ENCODE measurements around the gene ZCCHC14. TPM values are rescaled to one million over a fixed set of nuclear protein-coding genes. Genes with fewer than 3 reads are reported as not detected.
"Not testable (repeated sequence)": the region's sequence is repeated elsewhere in the genome, so short reads cannot be mapped to it uniquely, and the experiment has no call there.

Gene ZCCHC14
- total and polyA plus RNA-seq, 5 donors from 2014 or later, result 1.6 to 33.7 (median 2.1) TPM

- no peak for DNase-seq
- Histone ChIP-seq H3K9me3 (ENCODE audit: control insufficient read depth in 2 of 2, low read length in 2 of 2) (peaks cover 3 to 20% of the 10 kb centered on the region in 2 experiments), H3K36me3 (ENCODE audit: control insufficient read depth, insufficient read depth, low read length) (no peaks in the 10 kb centered on the region), H3K4me1 (ENCODE audit: control insufficient read depth, insufficient read depth, low read length, poor library complexity, severe bottlenecking) (no peaks in the 10 kb centered on the region), H3K27ac (ENCODE audit: insufficient read depth, low read length, poor library complexity, severe bottlenecking) (no peak overlapping the region), H3K4me3 (ENCODE audit: low read depth, low read length) (no peak overlapping the region), H3K27me3 (ENCODE audit: control insufficient read depth, insufficient read depth, low read length) (peaks cover 2% of the 10 kb centered on the region)
- no peaks in the 10 kb centered on the region for H3K4me1 Mint-ChIP-seq
- no peak for ATAC-seq (ENCODE audit: low read depth in 2 of 2)
- H3K27ac Mint-ChIP-seq, result no peak overlapping the region
- peaks cover 18% of the 10 kb centered on the region for H3K27me3 Mint-ChIP-seq
- H3K36me3 Mint-ChIP-seq, result peaks cover 4% of the 10 kb centered on the region
- H3K4me3 Mint-ChIP-seq, result no peak overlapping the region
- H3K9me3 Mint-ChIP-seq, result peaks cover 0 to 34% (median 9%) of the 10 kb centered on the region in 7 donors
Measured at GRCh38 chr16:87531418-87531817, 38.6 kb upstream of the ZCCHC14 start.

GRCh38 chr16:87528690-87529579 is 36.1 kb upstream of the ZCCHC14 start:
- ATAC-seq (ENCODE audit: low read depth in 2 of 2), result no peak
- Mint-ChIP-seq H3K27me3 (peaks cover 19% of the 10 kb centered on the region), H3K9me3 (peaks cover 0 to 31% (median 8%) of the 10 kb centered on the region in 7 donors)

GRCh38 chr16:87527055-87527724 is 34.4 kb upstream of the ZCCHC14 start:
- H3K4me1 Mint-ChIP-seq, result no peaks in the 10 kb centered on the region

More at GRCh38 chr16:87528690-87529579, 36.1 kb upstream of the ZCCHC14 start:
- Mint-ChIP-seq H3K27ac (no peak overlapping the region), H3K4me3 (no peak overlapping the region), H3K4me1 (no peaks in the 10 kb centered on the region), H3K36me3 (peaks cover 4% of the 10 kb centered on the region)
- Histone ChIP-seq H3K9me3 (ENCODE audit: control insufficient read depth in 2 of 2, low read length in 2 of 2) (peaks cover 3 to 20% of the 10 kb centered on the region in 2 experiments), H3K27ac (ENCODE audit: insufficient read depth, low read length, poor library complexity, severe bottlenecking) (no peak overlapping the region), H3K4me3 (ENCODE audit: low read depth, low read length) (no peak overlapping the region), H3K4me1 (ENCODE audit: control insufficient read depth, insufficient read depth, low read length, poor library complexity, severe bottlenecking) (no peaks in the 10 kb centered on the region), H3K36me3 (ENCODE audit: control insufficient read depth, insufficient read depth, low read length) (no peaks in the 10 kb centered on the region), H3K27me3 (ENCODE audit: control insufficient read depth, insufficient read depth, low read length) (no peaks in the 10 kb centered on the region)
- DNase-seq, result no peak

GRCh38 chr16:87526238-87526947 is 33.6 kb upstream of the ZCCHC14 start:
- ATAC-seq (ENCODE audit: low read depth in 2 of 2) (no peak), DNase-seq (no peak)
- Histone ChIP-seq H3K36me3 (ENCODE audit: control insufficient read depth, insufficient read depth, low read length) (no peaks in the 10 kb centered on the region), H3K27me3 (ENCODE audit: control insufficient read depth, insufficient read depth, low read length) (no peaks in the 10 kb centered on the region), H3K4me1 (ENCODE audit: control insufficient read depth, insufficient read depth, low read length, poor library complexity, severe bottlenecking) (no peaks in the 10 kb centered on the region), H3K27ac (ENCODE audit: insufficient read depth, low read length, poor library complexity, severe bottlenecking) (no peak overlapping the region), H3K4me3 (ENCODE audit: low read depth, low read length) (no peak overlapping the region), H3K9me3 (ENCODE audit: control insufficient read depth in 2 of 2, low read length in 2 of 2) (peaks cover 0 to 8% of the 10 kb centered on the region in 2 experiments)
- no peak overlapping the region for H3K27ac Mint-ChIP-seq
- no peaks in the 10 kb centered on the region for H3K4me1 Mint-ChIP-seq
- H3K4me3 Mint-ChIP-seq, result no peak overlapping the region
- H3K9me3 Mint-ChIP-seq, result peaks cover 0 to 15% (median 7%) of the 10 kb centered on the region in 7 donors
- H3K27me3 Mint-ChIP-seq, result peaks cover 20% of the 10 kb centered on the region
- H3K36me3 Mint-ChIP-seq, result peaks cover 4% of the 10 kb centered on the region

More at GRCh38 chr16:87527055-87527724, 34.4 kb upstream of the ZCCHC14 start:
- Mint-ChIP-seq H3K27me3 (peaks cover 14% of the 10 kb centered on the region), H3K9me3 (peaks cover 0 to 20% (median 7%) of the 10 kb centered on the region in 7 donors), H3K27ac (no peak overlapping the region), H3K36me3 (peaks cover 4% of the 10 kb centered on the region), H3K4me3 (no peak overlapping the region)
- H3K4me3 ChIP-seq (ENCODE audit: low read depth, low read length), result no peak overlapping the region
- no peak overlapping the region for H3K27ac ChIP-seq (ENCODE audit: insufficient read depth, low read length, poor library complexity, severe bottlenecking)
- ATAC-seq (ENCODE audit: low read depth in 2 of 2) (no peak), DNase-seq (no peak)
- peaks cover 3 to 8% of the 10 kb centered on the region in 2 experiments for H3K9me3 ChIP-seq (ENCODE audit: control insufficient read depth in 2 of 2, low read length in 2 of 2)
- no peaks in the 10 kb centered on the region for H3K4me1 ChIP-seq (ENCODE audit: control insufficient read depth, insufficient read depth, low read length, poor library complexity, severe bottlenecking)
- no peaks in the 10 kb centered on the region for H3K27me3 ChIP-seq (ENCODE audit: control insufficient read depth, insufficient read depth, low read length)
- no peaks in the 10 kb centered on the region for H3K36me3 ChIP-seq (ENCODE audit: control insufficient read depth, insufficient read depth, low read length)

- H3K4me1 Mint-ChIP-seq, result no peaks in the 10 kb centered on the region
- ATAC-seq (ENCODE audit: low read depth in 2 of 2) (no peak), DNase-seq (no peak)
- no peaks in the 10 kb centered on the region for H3K36me3 ChIP-seq (ENCODE audit: control insufficient read depth, insufficient read depth, low read length)
- no peak overlapping the region for H3K4me3 ChIP-seq (ENCODE audit: low read depth, low read length)
- peaks cover 20% of the 10 kb centered on the region for H3K27me3 Mint-ChIP-seq
- H3K9me3 Mint-ChIP-seq, result peaks cover 0 to 11% (median 5%) of the 10 kb centered on the region in 7 donors
- peaks cover 0 to 8% of the 10 kb centered on the region in 2 experiments for H3K9me3 ChIP-seq (ENCODE audit: control insufficient read depth in 2 of 2, low read length in 2 of 2)
- peaks cover 4% of the 10 kb centered on the region for H3K36me3 Mint-ChIP-seq
- no peak overlapping the region for H3K27ac ChIP-seq (ENCODE audit: insufficient read depth, low read length, poor library complexity, severe bottlenecking)
- H3K4me1 ChIP-seq (ENCODE audit: control insufficient read depth, insufficient read depth, low read length, poor library complexity, severe bottlenecking), result no peaks in the 10 kb centered on the region
- no peak overlapping the region for H3K27ac Mint-ChIP-seq
- H3K27me3 ChIP-seq (ENCODE audit: control insufficient read depth, insufficient read depth, low read length), result no peaks in the 10 kb centered on the region
- H3K4me3 Mint-ChIP-seq, result no peak overlapping the region
Measured at GRCh38 chr16:87525352-87525751, 32.5 kb upstream of the ZCCHC14 start.

GRCh38 chr16:87524407-87524806 is 31.6 kb upstream of the ZCCHC14 start:
- Histone ChIP-seq H3K4me3 (ENCODE audit: low read depth, low read length) (no peak overlapping the region), H3K27ac (ENCODE audit: insufficient read depth, low read length, poor library complexity, severe bottlenecking) (no peak overlapping the region), H3K27me3 (ENCODE audit: control insufficient read depth, insufficient read depth, low read length) (no peaks in the 10 kb centered on the region), H3K9me3 (ENCODE audit: control insufficient read depth in 2 of 2, low read length in 2 of 2) (peaks cover 0 to 5% of the 10 kb centered on the region in 2 experiments), H3K4me1 (ENCODE audit: control insufficient read depth, insufficient read depth, low read length, poor library complexity, severe bottlenecking) (no peaks in the 10 kb centered on the region), H3K36me3 (ENCODE audit: control insufficient read depth, insufficient read depth, low read length) (no peaks in the 10 kb centered on the region)
- H3K4me1 Mint-ChIP-seq, result no peaks in the 10 kb centered on the region
- H3K9me3 Mint-ChIP-seq, result peaks cover 0 to 4% (median 1%) of the 10 kb centered on the region in 7 donors
- DNase-seq (no peak), ATAC-seq (ENCODE audit: low read depth in 2 of 2) (no peak)
- peaks cover 20% of the 10 kb centered on the region for H3K27me3 Mint-ChIP-seq
- H3K27ac Mint-ChIP-seq, result no peak overlapping the region
- peaks cover 2% of the 10 kb centered on the region for H3K36me3 Mint-ChIP-seq
- H3K4me3 Mint-ChIP-seq, result no peak overlapping the region

- H3K36me3 ChIP-seq (ENCODE audit: control insufficient read depth, insufficient read depth, low read length); H3K4me3 ChIP-seq (ENCODE audit: low read depth, low read length); H3K9me3 Mint-ChIP-seq; DNase-seq; H3K27ac ChIP-seq (ENCODE audit: insufficient read depth, low read length, poor library complexity, severe bottlenecking); H3K36me3 Mint-ChIP-seq; ATAC-seq (ENCODE audit: low read depth in 2 of 2); H3K27ac Mint-ChIP-seq; H3K4me1 ChIP-seq (ENCODE audit: control insufficient read depth, insufficient read depth, low read length, poor library complexity, severe bottlenecking); H3K27me3 ChIP-seq (ENCODE audit: control insufficient read depth, insufficient read depth, low read length); H3K4me3 Mint-ChIP-seq; H3K4me1 Mint-ChIP-seq; H3K9me3 ChIP-seq (ENCODE audit: control insufficient read depth in 2 of 2, low read length in 2 of 2): not testable (repeated sequence)
- H3K27me3 Mint-ChIP-seq, result peaks cover 20% of the 10 kb centered on the region
Measured at GRCh38 chr16:87523605-87524004, 30.8 kb upstream of the ZCCHC14 start.
